Osteoblast (primary cell): ENCODE results near the gene COL25A1. TPM values are rescaled to one million over a fixed set of nuclear protein-coding genes. Genes with fewer than 3 reads are reported as not detected.
A peak's percentile ranks its signal among the peaks of the same experiment; 100 is the strongest.

Source experiments
- DNase-seq: peaks from one replicate; pipeline ENCODE4 v3.0.0; 2011; ENCODE audit warnings: low spot score, mixed read lengths; ENCODE audit not compliant: insufficient read length; ENCODE audit errors: missing footprints
- H2AFZ ChIP-seq: 2 replicates; pipeline ENCODE4 v1.6.0; 2011; ENCODE audit warnings: mild to moderate bottlenecking, low read length
- H3K27ac ChIP-seq: 2 replicates; pipeline ENCODE4 v1.5.1; 2011; ENCODE audit warnings: mild to moderate bottlenecking, low read depth, low read length, moderate library complexity
- H3K27me3 ChIP-seq: 2 replicates; pipeline ENCODE4 v1.6.0; 2012; ENCODE audit warnings: mild to moderate bottlenecking, control low read depth, inconsistent platforms, low read length, moderate library complexity; ENCODE audit not compliant: insufficient read depth
- H3K36me3 ChIP-seq: 2 replicates; pipeline ENCODE4 v1.5.1; 2011; ENCODE audit warnings: mild to moderate bottlenecking, low read length, control low read depth, moderate library complexity; ENCODE audit not compliant: insufficient read depth
- H3K4me1 ChIP-seq: 2 replicates; pipeline ENCODE4 v1.5.1; 2011; ENCODE audit warnings: mild to moderate bottlenecking, low read length, control low read depth, moderate library complexity; ENCODE audit not compliant: insufficient read depth
- H3K4me2 ChIP-seq: 2 replicates; pipeline ENCODE4 v1.6.0; 2011; ENCODE audit warnings: mild to moderate bottlenecking, low read length; ENCODE audit not compliant: insufficient read depth
- H3K4me3 ChIP-seq: fragments of 200-600 bp; sonication (generic); 3 replicates; pipeline ENCODE4 v1.5.1; 2012; ENCODE audit warnings: mild to moderate bottlenecking, low read length, inconsistent platforms; ENCODE audit not compliant: insufficient read depth
- H3K79me2 ChIP-seq: 2 replicates; pipeline ENCODE4 v1.6.0; 2012; ENCODE audit warnings: mild to moderate bottlenecking, low read length, control low read depth, inconsistent platforms; ENCODE audit not compliant: insufficient read depth
- H3K9me3 ChIP-seq: 2 replicates; pipeline ENCODE4 v1.5.1; 2011; ENCODE audit warnings: low read depth, low read length, control low read depth
- H4K20me1 ChIP-seq: 2 replicates; pipeline ENCODE4 v1.6.0; 2012; ENCODE audit warnings: mild to moderate bottlenecking, low read length, control low read depth; ENCODE audit not compliant: insufficient read depth
- CTCF ChIP-seq: IDR thresholded peaks from 2 replicates; pipeline ENCODE4 v1.5.1; 2011; ENCODE audit warnings: mild to moderate bottlenecking, low read depth, low read length, moderate library complexity; ENCODE audit errors: extremely low read depth
- total RNA-seq: library from RNA; depleted of rRNA; stranded (reverse); fragments of >200 nt; gene quantifications from 2 replicates; pipeline ENCODE4 v1.2.3, GENCODE V29; 2012

The COL25A1 gene
- total RNA-seq, 1 donor: 1.4 TPM

- Histone ChIP-seq H3K27me3 (no peaks in the 10 kb centered on the region), H3K4me2 (no peak overlapping the region), H4K20me1 (no peaks in the 10 kb centered on the region), H3K36me3 (no peaks in the 10 kb centered on the region), H3K27ac (peak overlapping the region; percentile 42), H3K4me1 (peaks cover 24% of the 10 kb centered on the region), H3K9me3 (no peaks in the 10 kb centered on the region), H3K4me3 (no peak overlapping the region), H2AFZ (no peak overlapping the region), H3K79me2 (no peaks in the 10 kb centered on the region)
- TF ChIP-seq CTCF: no peak
- DNase-seq: no peak
Observed at GRCh38 chr4:108881986-108882385, 420.5 kb downstream of the COL25A1 start.

- Histone ChIP-seq H3K4me1 (peaks cover 23% of the 10 kb centered on the region), H3K27ac (peak overlapping the region; percentile 42), H3K4me2 (no peak overlapping the region)
Observed at GRCh38 chr4:108881190-108881589, 421.3 kb downstream of the COL25A1 start.

GRCh38 chr4:108878806-108879205 lies 423.7 kb downstream of the COL25A1 start:
- Histone ChIP-seq H2AFZ (peak overlapping the region; percentile 52), H3K9me3 (no peaks in the 10 kb centered on the region), H3K27me3 (no peaks in the 10 kb centered on the region), H3K4me2 (no peak overlapping the region), H3K27ac (no peak overlapping the region), H3K4me3 (no peak overlapping the region), H3K36me3 (no peaks in the 10 kb centered on the region), H4K20me1 (no peaks in the 10 kb centered on the region), H3K4me1 (peaks cover 2% of the 10 kb centered on the region), H3K79me2 (no peaks in the 10 kb centered on the region)
- DNase-seq: no peak
- TF ChIP-seq CTCF: no peak

More at GRCh38 chr4:108881190-108881589, 421.3 kb downstream of the COL25A1 start:
- H4K20me1 ChIP-seq: no peaks in the 10 kb centered on the region
- no peaks in the 10 kb centered on the region for H3K36me3 ChIP-seq
- no peak overlapping the region for H3K4me3 ChIP-seq
- H3K27me3 ChIP-seq: no peaks in the 10 kb centered on the region
- no peak overlapping the region for H2AFZ ChIP-seq
- DNase-seq: peak; percentile 41
- no peaks in the 10 kb centered on the region for H3K9me3 ChIP-seq
- H3K79me2 ChIP-seq: no peaks in the 10 kb centered on the region
- TF ChIP-seq CTCF: no peak

- Histone ChIP-seq H2AFZ (no peak overlapping the region), H4K20me1 (no peaks in the 10 kb centered on the region), H3K27me3 (no peaks in the 10 kb centered on the region), H3K9me3 (no peaks in the 10 kb centered on the region), H3K27ac (no peak overlapping the region), H3K4me3 (no peak overlapping the region), H3K4me1 (peaks cover 2% of the 10 kb centered on the region), H3K79me2 (no peaks in the 10 kb centered on the region), H3K4me2 (no peak overlapping the region), H3K36me3 (no peaks in the 10 kb centered on the region)
- DNase-seq: no peak
- TF ChIP-seq CTCF: no peak
Observed at GRCh38 chr4:108877821-108878220, 424.6 kb downstream of the COL25A1 start.
